ENCODE measurements around the gene ZNF638.

- TF ChIP-seq, protein P1, sequence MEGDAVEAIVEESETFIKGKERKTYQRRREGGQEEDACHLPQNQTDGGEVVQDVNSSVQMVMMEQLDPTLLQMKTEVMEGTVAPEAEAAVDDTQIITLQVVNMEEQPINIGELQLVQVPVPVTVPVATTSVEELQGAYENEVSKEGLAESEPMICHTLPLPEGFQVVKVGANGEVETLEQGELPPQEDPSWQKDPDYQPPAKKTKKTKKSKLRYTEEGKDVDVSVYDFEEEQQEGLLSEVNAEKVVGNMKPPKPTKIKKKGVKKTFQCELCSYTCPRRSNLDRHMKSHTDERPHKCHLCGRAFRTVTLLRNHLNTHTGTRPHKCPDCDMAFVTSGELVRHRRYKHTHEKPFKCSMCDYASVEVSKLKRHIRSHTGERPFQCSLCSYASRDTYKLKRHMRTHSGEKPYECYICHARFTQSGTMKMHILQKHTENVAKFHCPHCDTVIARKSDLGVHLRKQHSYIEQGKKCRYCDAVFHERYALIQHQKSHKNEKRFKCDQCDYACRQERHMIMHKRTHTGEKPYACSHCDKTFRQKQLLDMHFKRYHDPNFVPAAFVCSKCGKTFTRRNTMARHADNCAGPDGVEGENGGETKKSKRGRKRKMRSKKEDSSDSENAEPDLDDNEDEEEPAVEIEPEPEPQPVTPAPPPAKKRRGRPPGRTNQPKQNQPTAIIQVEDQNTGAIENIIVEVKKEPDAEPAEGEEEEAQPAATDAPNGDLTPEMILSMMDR (IDR thresholded peaks at IDR 0.05), result no peak
- no peak for TF ChIP-seq SIN3A (IDR thresholded peaks at IDR 0.05; ENCODE audit: borderline replicate concordance, insufficient read depth, low read depth, low read length)
- no peak for TF ChIP-seq POLR2AphosphoS5 (IDR thresholded peaks at IDR 0.05; ENCODE audit: low read depth, low read length)
- TF ChIP-seq, protein P2, sequence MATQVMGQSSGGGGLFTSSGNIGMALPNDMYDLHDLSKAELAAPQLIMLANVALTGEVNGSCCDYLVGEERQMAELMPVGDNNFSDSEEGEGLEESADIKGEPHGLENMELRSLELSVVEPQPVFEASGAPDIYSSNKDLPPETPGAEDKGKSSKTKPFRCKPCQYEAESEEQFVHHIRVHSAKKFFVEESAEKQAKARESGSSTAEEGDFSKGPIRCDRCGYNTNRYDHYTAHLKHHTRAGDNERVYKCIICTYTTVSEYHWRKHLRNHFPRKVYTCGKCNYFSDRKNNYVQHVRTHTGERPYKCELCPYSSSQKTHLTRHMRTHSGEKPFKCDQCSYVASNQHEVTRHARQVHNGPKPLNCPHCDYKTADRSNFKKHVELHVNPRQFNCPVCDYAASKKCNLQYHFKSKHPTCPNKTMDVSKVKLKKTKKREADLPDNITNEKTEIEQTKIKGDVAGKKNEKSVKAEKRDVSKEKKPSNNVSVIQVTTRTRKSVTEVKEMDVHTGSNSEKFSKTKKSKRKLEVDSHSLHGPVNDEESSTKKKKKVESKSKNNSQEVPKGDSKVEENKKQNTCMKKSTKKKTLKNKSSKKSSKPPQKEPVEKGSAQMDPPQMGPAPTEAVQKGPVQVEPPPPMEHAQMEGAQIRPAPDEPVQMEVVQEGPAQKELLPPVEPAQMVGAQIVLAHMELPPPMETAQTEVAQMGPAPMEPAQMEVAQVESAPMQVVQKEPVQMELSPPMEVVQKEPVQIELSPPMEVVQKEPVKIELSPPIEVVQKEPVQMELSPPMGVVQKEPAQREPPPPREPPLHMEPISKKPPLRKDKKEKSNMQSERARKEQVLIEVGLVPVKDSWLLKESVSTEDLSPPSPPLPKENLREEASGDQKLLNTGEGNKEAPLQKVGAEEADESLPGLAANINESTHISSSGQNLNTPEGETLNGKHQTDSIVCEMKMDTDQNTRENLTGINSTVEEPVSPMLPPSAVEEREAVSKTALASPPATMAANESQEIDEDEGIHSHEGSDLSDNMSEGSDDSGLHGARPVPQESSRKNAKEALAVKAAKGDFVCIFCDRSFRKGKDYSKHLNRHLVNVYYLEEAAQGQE (IDR thresholded peaks at IDR 0.05; ENCODE audit: insufficient read depth in 1 of 2, low read depth in 2 of 2, low read length in 1 of 2), result no peak
- TF ChIP-seq TCF7L2 (IDR thresholded peaks at IDR 0.05; ENCODE audit: low read depth, low read length), result no peak
Measured at GRCh38 chr2:71410696-71411095, 79.1 kb downstream of the ZNF638 start.

Data from Panc1 (cell line).